GM12892 (cell line): Measurements from ENCODE around the gene EYS.

ENCODE experiments used
- POLR2A ChIP-seq: IDR thresholded peaks from 2 replicates; pipeline ENCODE4 v1.6.1; 2011; ENCODE audit warnings: low read depth, low read length, control low read depth
- POLR2AphosphoS5 ChIP-seq: IDR thresholded peaks from 2 replicates; pipeline ENCODE4 v1.6.1; 2011; ENCODE audit warnings: low read depth, low read length, control low read depth
- TAF1 ChIP-seq: IDR thresholded peaks from 2 replicates; pipeline ENCODE4 v1.6.1; 2011; ENCODE audit warnings: low read depth, mild to moderate bottlenecking, control low read depth, low read length, borderline replicate concordance

- no peak for TF ChIP-seq POLR2A
- TF ChIP-seq POLR2AphosphoS5: no peak
- no peak for TF ChIP-seq TAF1
Observed at GRCh38 chr6:64074981-64075380, 1632.0 kb downstream of the EYS start.
